B cell (primary cell): ENCODE measurements around the gene PPP1CB. TPM values are rescaled to one million over a fixed set of nuclear protein-coding genes. Genes with fewer than 3 reads are reported as not detected.

Experiments used
- ATAC-seq: fragments of 200-7000 bp; cut with Tn5 transposase; one replicate; pipeline ENCODE4 v1.10.0; 2021; ENCODE audit warnings: low read depth, mild to moderate bottlenecking, moderate number of reproducible peaks, moderate library complexity
- CTCF ChIA-PET: fragments of 350-600 bp; sonication (Branson Sonifier 250); formaldehyde crosslinking; loops from one replicate; lab custom pipeline; 2021; ENCODE audit warnings: antibody characterized with exemption, inconsistent platforms; lab: Charles Lee
- POLR2A ChIA-PET: fragments of 350-600 bp; sonication (Branson Sonifier 250); formaldehyde crosslinking; loops from one replicate; lab custom pipeline; 2021; ENCODE audit warnings: antibody characterized with exemption; lab: Charles Lee
- DNase-seq: peaks from one replicate; pipeline ENCODE4 v3.0.0; 2013
- H2AFZ ChIP-seq: 2 replicates; pipeline ENCODE4 v1.6.1; 2012; ENCODE audit warnings: mild to moderate bottlenecking, low read depth, low read length; ENCODE audit not compliant: insufficient read depth, poor library complexity, severe bottlenecking
- H3K27ac ChIP-seq, 2 donors: 1 replicate in 1 of 2; 2 replicates in 1 of 2; pipeline ENCODE4 v1.5.1; 2012 to 2013; ENCODE audit warnings: low read length in 2 of 2, mild to moderate bottlenecking in 2 of 2, moderate library complexity in 1 of 2
- H3K27me3 ChIP-seq, 4 experiments: fragments of 200-600 bp in 1 of 4; sonication (generic) in 1 of 4; replicated peaks in 1 of 4; 1 replicate in 2 of 4; 2 replicates in 2 of 4; pipeline versions ENCODE4 v1.6.1 to v1.7.0; 2013 to 2016; ENCODE audit warnings: low read length in 3 of 4, mild to moderate bottlenecking in 2 of 4, mixed read lengths in 1 of 4, moderate library complexity in 1 of 4; ENCODE audit not compliant: insufficient read depth in 4 of 4, control insufficient read depth in 3 of 4; ENCODE audit errors: control extremely low read depth in 1 of 4
- H3K36me3 ChIP-seq, 2 experiments: replicated peaks in 1 of 2; 1 replicate in 1 of 2; 2 replicates in 1 of 2; pipeline versions ENCODE4 v1.6.1 to v1.7.1; 2013; ENCODE audit warnings: low read length in 1 of 2; ENCODE audit not compliant: insufficient read depth in 2 of 2, control insufficient read depth in 1 of 2; ENCODE audit errors: control extremely low read depth in 1 of 2, extremely low read depth in 1 of 2
- H3K4me1 ChIP-seq, 2 donors: fragments of 200-600 bp in 1 of 2; sonication (generic) in 1 of 2; 1 replicate in 1 of 2; 2 replicates in 1 of 2; pipeline versions ENCODE4 v1.5.1 to v1.6.1; 2013 to 2017; ENCODE audit warnings: low read length in 2 of 2; ENCODE audit not compliant: control insufficient read depth in 2 of 2, insufficient read depth in 2 of 2
- H3K4me2 ChIP-seq: replicated peaks from 2 replicates; pipeline ENCODE3; 2012; ENCODE audit warnings: mild to moderate bottlenecking, low read depth, low read length; ENCODE audit not compliant: poor library complexity, severe bottlenecking
- H3K4me3 ChIP-seq, 5 experiments: fragments of 200-600 bp in 1 of 5; sonication (generic) in 1 of 5; 1 replicate in 3 of 5; 2 replicates in 2 of 5; pipeline versions ENCODE4 v1.5.1 to v1.7.0; 2011 to 2016; ENCODE audit warnings: low read length in 4 of 5, mild to moderate bottlenecking in 4 of 5, low read depth in 2 of 5, control low read depth in 1 of 5, moderate library complexity in 1 of 5; ENCODE audit not compliant: insufficient read depth in 1 of 5; ENCODE audit errors: control extremely low read depth in 1 of 5, extremely low read depth in 1 of 5
- H3K79me2 ChIP-seq: fragments of 200-600 bp; sonication (generic); one replicate; pipeline ENCODE4 v1.6.0; 2016; ENCODE audit warnings: low read length; ENCODE audit not compliant: control insufficient read depth, insufficient read depth
- H3K9ac ChIP-seq: fragments of 200-600 bp; sonication (generic); 2 replicates; pipeline ENCODE4 v1.6.1; 2017; ENCODE audit warnings: mild to moderate bottlenecking, low read length, moderate library complexity
- H3K9me3 ChIP-seq, 3 donors: one replicate each; pipeline versions ENCODE4 v1.6.1 to v1.7.1; 2013; ENCODE audit warnings: low read length in 2 of 3; ENCODE audit not compliant: control insufficient read depth in 2 of 3, insufficient read depth in 1 of 3; ENCODE audit errors: control extremely low read depth in 1 of 3
- H4K20me1 ChIP-seq: 2 replicates; pipeline ENCODE4 v1.6.0; 2012; ENCODE audit warnings: mild to moderate bottlenecking, low read length; ENCODE audit not compliant: insufficient read depth, control insufficient read depth, poor library complexity, severe bottlenecking
- H3K27ac Mint-ChIP-seq: one replicate; pipeline ENCODE4 v1.8.0; 2021; ENCODE audit warnings: mixed read lengths
- H3K27me3 Mint-ChIP-seq: one replicate; pipeline ENCODE4 v1.8.0; 2021; ENCODE audit warnings: mixed read lengths
- H3K4me1 Mint-ChIP-seq: one replicate; pipeline ENCODE4 v1.8.0; 2021; ENCODE audit warnings: mixed read lengths
- H3K4me3 Mint-ChIP-seq: one replicate; pipeline ENCODE4 v1.8.0; 2021; ENCODE audit warnings: mixed read lengths
- H3K9me3 Mint-ChIP-seq: one replicate; pipeline ENCODE4 v1.8.0; 2022; ENCODE audit warnings: mixed read lengths; ENCODE audit not compliant: insufficient read depth
- EZH2 ChIP-seq: IDR thresholded peaks from 2 replicates; pipeline ENCODE4 v1.6.1; 2012; ENCODE audit warnings: borderline replicate concordance, low read depth, mild to moderate bottlenecking, moderate library complexity, low read length; ENCODE audit not compliant: insufficient read depth, poor library complexity, severe bottlenecking
- WGBS: methylation state at CpG from one replicate; pipeline ENCODE4 v1.1.5; 2013; ENCODE audit warnings: missing lambda C conversion rate; ENCODE audit not compliant: insufficient coverage; 5-methylcytosine and 5-hydroxymethylcytosine counted together
- intact Hi-C: fragments of 100-400 bp; cut with micrococcal nuclease; formaldehyde crosslinking; loops from one replicate; pipeline ENCODE4 v1.10.0; 2022
- polyA plus RNA-seq: library from polyadenylated mRNA; depleted of rRNA; stranded (reverse); fragments of >200 nt; gene quantifications from 2 replicates; pipeline ENCODE4 v1.2.3, GENCODE V29; 2012
- total RNA-seq, 2 donors: library from RNA; stranded (reverse); fragments of 120-200 nt in 1 of 2; gene quantifications; 1 replicate in 1 of 2; 2 replicates in 1 of 2; pipeline versions ENCODE4 v1.2.3 to v1.2.4, GENCODE V29; 2013 to 2022
- TF ChIP-seq, protein P1 (sequence below): fragments of 200-600 bp; IDR thresholded peaks from one replicate; pipeline ENCODE4 v1.8.0; 2022; ENCODE audit warnings: antibody characterized with exemption, mild to moderate bottlenecking

Gene PPP1CB
- total and polyA plus RNA-seq, 2 donors (not counting 1 experiment from before 2014, with no cell fraction given) = 26.9 to 152 TPM

DNA sequence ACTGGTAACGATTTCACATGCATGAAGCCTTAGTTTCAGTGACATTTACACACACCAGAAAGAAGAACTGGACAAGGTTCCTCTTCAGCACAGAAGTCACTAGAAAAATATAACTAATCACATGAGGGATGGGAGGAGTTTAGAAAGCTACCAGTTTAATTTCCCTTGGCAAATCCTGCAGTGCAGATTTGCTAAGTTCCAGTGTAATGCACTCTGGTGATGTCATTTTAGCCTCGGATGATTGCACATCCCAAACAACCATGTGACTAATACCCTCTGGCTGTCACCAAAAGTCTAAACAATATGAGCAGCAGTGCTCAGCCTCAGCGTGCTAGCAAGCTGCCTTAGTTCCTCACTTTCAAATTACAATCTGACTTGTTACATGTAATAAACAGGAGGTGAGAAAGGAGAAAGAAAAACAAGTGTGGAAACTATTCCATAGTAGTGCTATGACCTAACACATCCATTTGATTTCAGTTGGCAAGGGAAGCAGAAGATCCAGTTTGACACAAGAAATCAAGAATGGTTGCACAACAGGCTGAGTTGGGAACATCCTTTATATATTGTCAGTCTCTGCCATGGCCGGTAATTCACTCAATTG lies 35.3 kb upstream of the PPP1CB start:
- Histone ChIP-seq H3K36me3 (no peaks in the 10 kb centered on the region), H3K27ac (peak overlapping the region in 1 of 2 donors; percentile 43), H3K9ac (no peak overlapping the region), H4K20me1 (no peaks in the 10 kb centered on the region), H3K79me2 (no peaks in the 10 kb centered on the region), H2AFZ (peak overlapping the region; percentile 47), H3K4me2 (peak overlapping the region; percentile 18), H3K4me1 (peaks cover 8 to 10% of the 10 kb centered on the region in 2 donors), H3K4me3 (no peak overlapping the region), H3K27me3 (no peaks in the 10 kb centered on the region), H3K9me3 (peaks cover 0 to 4% (median 0%) of the 10 kb centered on the region in 3 donors)
- DNase-seq (peak; percentile 48), ATAC-seq (peak; percentile 85)
- Mint-ChIP-seq H3K4me1 (peaks cover 20% of the 10 kb centered on the region), H3K9me3 (no peaks in the 10 kb centered on the region), H3K27me3 (no peaks in the 10 kb centered on the region), H3K27ac (peak overlapping the region; percentile 76), H3K4me3 (peak overlapping the region; percentile 47)
- TF ChIP-seq EZH2 = no peak
- TF ChIP-seq, protein P1, sequence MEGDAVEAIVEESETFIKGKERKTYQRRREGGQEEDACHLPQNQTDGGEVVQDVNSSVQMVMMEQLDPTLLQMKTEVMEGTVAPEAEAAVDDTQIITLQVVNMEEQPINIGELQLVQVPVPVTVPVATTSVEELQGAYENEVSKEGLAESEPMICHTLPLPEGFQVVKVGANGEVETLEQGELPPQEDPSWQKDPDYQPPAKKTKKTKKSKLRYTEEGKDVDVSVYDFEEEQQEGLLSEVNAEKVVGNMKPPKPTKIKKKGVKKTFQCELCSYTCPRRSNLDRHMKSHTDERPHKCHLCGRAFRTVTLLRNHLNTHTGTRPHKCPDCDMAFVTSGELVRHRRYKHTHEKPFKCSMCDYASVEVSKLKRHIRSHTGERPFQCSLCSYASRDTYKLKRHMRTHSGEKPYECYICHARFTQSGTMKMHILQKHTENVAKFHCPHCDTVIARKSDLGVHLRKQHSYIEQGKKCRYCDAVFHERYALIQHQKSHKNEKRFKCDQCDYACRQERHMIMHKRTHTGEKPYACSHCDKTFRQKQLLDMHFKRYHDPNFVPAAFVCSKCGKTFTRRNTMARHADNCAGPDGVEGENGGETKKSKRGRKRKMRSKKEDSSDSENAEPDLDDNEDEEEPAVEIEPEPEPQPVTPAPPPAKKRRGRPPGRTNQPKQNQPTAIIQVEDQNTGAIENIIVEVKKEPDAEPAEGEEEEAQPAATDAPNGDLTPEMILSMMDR = no peak
- ChIA-PET CTCF (interaction anchor here (1.2 kb wide), 1 partner anchor 122 kb away, joined by 7 read pairs; no protein-coding TSS in a partner anchor), POLR2A (interaction anchor here (0.6 kb wide), 1 partner anchor 13 kb away, joined by 4 read pairs; no protein-coding TSS in a partner anchor)
- WGBS = 0% methylated on average over 1 of the region's 4 CpGs
- intact Hi-C loops = no loop called here

DNA sequence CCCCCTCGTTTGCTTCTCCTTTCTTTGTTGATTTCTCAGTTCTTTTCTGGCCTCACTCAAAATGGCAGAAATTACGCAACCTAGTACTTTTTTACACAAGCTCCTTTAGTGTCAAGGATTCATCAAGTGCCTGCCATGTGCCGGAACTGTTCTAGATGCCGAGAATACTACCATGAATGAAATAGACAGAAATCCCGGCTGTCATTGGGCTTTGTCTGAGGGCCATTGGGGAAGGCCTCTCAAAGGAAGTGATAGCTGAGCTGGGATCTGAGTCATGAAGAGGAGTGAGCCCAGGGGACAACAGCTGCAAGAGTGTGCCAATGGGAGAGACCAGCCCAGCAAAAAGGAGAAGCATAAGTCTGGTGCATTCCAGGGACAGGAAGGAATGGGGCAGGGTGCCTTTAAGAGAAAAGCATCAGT lies 34.3 kb upstream of the PPP1CB start:
- Mint-ChIP-seq H3K9me3 (no peaks in the 10 kb centered on the region), H3K4me3 (no peak overlapping the region), H3K27ac (no peak overlapping the region), H3K4me1 (peaks cover 20% of the 10 kb centered on the region), H3K27me3 (no peaks in the 10 kb centered on the region)
- Histone ChIP-seq H3K27me3 (no peaks in the 10 kb centered on the region), H3K36me3 (no peaks in the 10 kb centered on the region), H3K27ac (no peak overlapping the region), H3K9ac (no peak overlapping the region), H3K4me2 (no peak overlapping the region), H4K20me1 (no peaks in the 10 kb centered on the region), H3K4me1 (peaks cover 8 to 10% of the 10 kb centered on the region in 2 donors), H3K79me2 (no peaks in the 10 kb centered on the region), H3K4me3 (no peak overlapping the region), H3K9me3 (peaks cover 0 to 4% (median 0%) of the 10 kb centered on the region in 3 donors), H2AFZ (peak overlapping the region; percentile 16)
- no peak for TF ChIP-seq EZH2
- TF ChIP-seq, protein P1 = no peak
- WGBS = 96% methylated on average over 5 of the region's 5 CpGs
- DNase-seq (peak; percentile 4), ATAC-seq (no peak)
- ChIA-PET CTCF (no interaction called here), POLR2A (no interaction called here)
- intact Hi-C loops = no loop called here
